ENCODE data around the gene RUBCNL. TPM values are rescaled to one million over a fixed set of nuclear protein-coding genes. Genes with fewer than 3 reads are reported as not detected.

The RUBCNL gene, protein sequence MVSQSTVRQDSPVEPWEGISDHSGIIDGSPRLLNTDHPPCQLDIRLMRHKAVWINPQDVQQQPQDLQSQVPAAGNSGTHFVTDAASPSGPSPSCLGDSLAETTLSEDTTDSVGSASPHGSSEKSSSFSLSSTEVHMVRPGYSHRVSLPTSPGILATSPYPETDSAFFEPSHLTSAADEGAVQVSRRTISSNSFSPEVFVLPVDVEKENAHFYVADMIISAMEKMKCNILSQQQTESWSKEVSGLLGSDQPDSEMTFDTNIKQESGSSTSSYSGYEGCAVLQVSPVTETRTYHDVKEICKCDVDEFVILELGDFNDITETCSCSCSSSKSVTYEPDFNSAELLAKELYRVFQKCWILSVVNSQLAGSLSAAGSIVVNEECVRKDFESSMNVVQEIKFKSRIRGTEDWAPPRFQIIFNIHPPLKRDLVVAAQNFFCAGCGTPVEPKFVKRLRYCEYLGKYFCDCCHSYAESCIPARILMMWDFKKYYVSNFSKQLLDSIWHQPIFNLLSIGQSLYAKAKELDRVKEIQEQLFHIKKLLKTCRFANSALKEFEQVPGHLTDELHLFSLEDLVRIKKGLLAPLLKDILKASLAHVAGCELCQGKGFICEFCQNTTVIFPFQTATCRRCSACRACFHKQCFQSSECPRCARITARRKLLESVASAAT
- not detected for polyA plus RNA-seq (2012; ENCODE audit: insufficient read length, low read depth)

DNA sequence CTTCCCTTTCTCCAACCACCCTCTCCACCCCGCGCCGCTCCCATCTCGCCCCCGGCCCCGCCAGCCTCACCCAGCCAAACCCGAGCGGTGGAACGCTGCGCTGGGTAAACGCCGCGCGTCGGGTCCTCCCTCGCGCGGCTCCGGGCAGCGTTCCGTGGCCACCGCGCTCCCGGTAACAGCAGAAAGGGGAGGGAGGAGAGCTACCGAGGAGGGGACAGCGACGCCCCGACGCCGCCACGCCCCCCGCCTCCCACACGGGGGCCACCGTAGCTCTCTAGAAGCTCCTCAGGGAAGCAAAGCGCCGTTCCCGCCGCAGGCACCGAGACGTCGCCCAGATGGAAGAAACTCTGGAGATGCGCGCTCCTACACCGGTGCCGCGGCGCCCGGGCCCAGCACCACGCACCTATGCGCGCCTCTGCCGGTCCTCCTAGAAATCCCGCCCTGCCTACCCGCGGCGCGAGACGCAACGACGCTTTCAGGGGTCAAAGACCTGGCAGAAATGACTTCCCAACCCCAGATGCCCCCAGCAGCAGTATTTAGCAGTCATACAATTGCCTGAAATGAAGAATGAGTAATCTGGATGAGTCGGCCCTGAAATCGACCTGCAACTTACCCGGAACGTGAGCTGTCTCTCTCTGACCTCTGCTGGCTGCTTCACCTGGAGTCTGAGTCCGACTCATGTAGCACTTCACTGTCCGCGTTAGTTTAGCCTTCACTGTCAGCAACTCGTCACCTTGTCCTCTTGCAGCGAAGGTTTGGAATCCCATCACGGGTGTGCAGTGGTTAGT is at the start of gene RUBCNL:
Gene RUBCNL (minus strand): TSS at position 189 of the 788 bp plus-strand sequence. CDS start 14,777 bp downstream, outside the sequence.
- TF ChIP-seq FOXP2 (optimal IDR thresholded peaks at IDR 0.05; ENCODE audit: borderline replicate concordance, extremely low read depth, extremely low read length, insufficient read depth) = no peak
- TF ChIP-seq TAF1 (IDR thresholded peaks at IDR 0.05; ENCODE audit: borderline replicate concordance, insufficient read depth, low read length) = no peak
- TF ChIP-seq REST (IDR thresholded peaks at IDR 0.05; ENCODE audit: insufficient read depth in 1 of 2, low read depth in 2 of 2, low read length in 2 of 2) = no peak
- no peak for TF ChIP-seq POLR2AphosphoS5 (IDR thresholded peaks at IDR 0.05; ENCODE audit: low read depth, low read length)
- TF ChIP-seq SIN3A (IDR thresholded peaks at IDR 0.05; ENCODE audit: borderline replicate concordance, insufficient read depth, low read length) = no peak

GRCh38 chr13:46405457-46405856 is 18.4 kb upstream of the RUBCNL start:
- TF ChIP-seq REST (IDR thresholded peaks at IDR 0.05; ENCODE audit: insufficient read depth in 1 of 2, low read depth in 2 of 2, low read length in 2 of 2) (no peak), FOXP2 (optimal IDR thresholded peaks at IDR 0.05; ENCODE audit: borderline replicate concordance, extremely low read depth, extremely low read length, insufficient read depth) (no peak), TAF1 (IDR thresholded peaks at IDR 0.05; ENCODE audit: borderline replicate concordance, insufficient read depth, low read length) (no peak), SIN3A (IDR thresholded peaks at IDR 0.05; ENCODE audit: borderline replicate concordance, insufficient read depth, low read length) (no peak), POLR2AphosphoS5 (IDR thresholded peaks at IDR 0.05; ENCODE audit: low read depth, low read length) (no peak)

DNA sequence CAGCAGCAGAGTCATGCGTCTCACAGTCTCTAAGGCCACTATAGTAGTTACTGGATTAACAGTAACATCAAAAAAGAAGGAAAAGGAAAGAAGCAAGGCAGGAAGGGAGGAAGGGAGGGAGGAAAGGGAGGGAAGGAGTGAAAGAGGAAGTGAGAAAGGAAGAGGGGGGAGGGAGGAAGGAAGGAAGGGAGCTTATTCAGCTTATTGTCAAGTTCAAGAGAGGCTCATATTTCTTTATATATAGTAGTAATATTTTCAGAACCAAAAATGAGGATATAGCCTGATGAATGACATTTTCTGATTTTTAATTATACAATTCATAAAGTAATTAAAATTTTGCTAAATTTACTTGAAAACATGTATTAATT is 17.7 kb upstream of the RUBCNL start:
- TF ChIP-seq SIN3A (IDR thresholded peaks at IDR 0.05; ENCODE audit: borderline replicate concordance, insufficient read depth, low read length) (no peak), TAF1 (IDR thresholded peaks at IDR 0.05; ENCODE audit: borderline replicate concordance, insufficient read depth, low read length) (no peak), FOXP2 (optimal IDR thresholded peaks at IDR 0.05; ENCODE audit: borderline replicate concordance, extremely low read depth, extremely low read length, insufficient read depth) (no peak), POLR2AphosphoS5 (IDR thresholded peaks at IDR 0.05; ENCODE audit: low read depth, low read length) (no peak), REST (IDR thresholded peaks at IDR 0.05; ENCODE audit: insufficient read depth in 1 of 2, low read depth in 2 of 2, low read length in 2 of 2) (no peak)

DNA sequence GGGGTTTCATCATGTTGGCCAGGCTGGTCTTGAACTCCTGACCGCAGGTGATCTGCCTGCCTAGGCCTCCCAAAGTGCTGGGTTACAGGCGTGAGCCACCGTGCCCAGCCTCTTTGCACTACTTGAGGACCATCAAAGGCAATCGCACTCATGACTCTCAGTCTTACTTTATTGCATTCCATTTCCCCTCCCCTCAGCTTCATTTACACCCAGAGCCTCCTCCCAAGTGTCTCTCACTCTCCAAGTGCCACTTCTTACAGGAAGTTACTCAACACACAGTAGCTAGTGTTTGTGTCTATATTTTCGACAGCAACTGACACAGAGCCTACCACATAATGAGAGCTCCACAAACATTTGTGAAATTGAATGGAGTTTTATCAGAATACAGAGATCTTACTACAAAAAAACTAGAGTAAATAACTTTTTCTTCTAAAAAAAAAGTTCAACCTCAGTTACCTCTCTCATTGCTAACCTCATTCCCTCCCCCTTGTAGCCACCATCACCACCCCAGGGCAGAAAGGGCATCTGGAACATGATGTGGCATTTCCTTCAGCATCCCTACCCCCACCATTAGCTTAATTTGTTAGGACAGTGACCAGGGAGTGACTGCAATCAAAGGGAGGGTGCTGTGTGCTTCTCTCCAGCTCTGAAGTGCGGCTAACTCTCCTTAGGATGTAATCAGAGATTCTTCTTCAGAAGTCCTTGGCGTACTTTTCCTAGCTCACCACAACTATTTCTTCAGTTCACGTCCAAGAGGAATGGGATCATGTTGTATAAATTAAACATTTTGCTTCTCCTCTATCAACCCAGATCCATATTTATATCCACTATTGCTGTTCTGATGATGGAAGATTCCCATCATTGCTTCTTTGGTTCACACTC is 17.0 kb upstream of the RUBCNL start:
- TF ChIP-seq REST (IDR thresholded peaks at IDR 0.05; ENCODE audit: insufficient read depth in 1 of 2, low read depth in 2 of 2, low read length in 2 of 2) = no peak
- no peak for TF ChIP-seq TAF1 (IDR thresholded peaks at IDR 0.05; ENCODE audit: borderline replicate concordance, insufficient read depth, low read length)
- TF ChIP-seq SIN3A (IDR thresholded peaks at IDR 0.05; ENCODE audit: borderline replicate concordance, insufficient read depth, low read length) = no peak
- TF ChIP-seq FOXP2 (optimal IDR thresholded peaks at IDR 0.05; ENCODE audit: borderline replicate concordance, extremely low read depth, extremely low read length, insufficient read depth) = no peak
- no peak for TF ChIP-seq POLR2AphosphoS5 (IDR thresholded peaks at IDR 0.05; ENCODE audit: low read depth, low read length)
